HG03432 (cell line): ENCODE results near the gene ZNF256.

Experiments used
- ATAC-seq: cut with Tn5 transposase; IDR thresholded peaks from one replicate; pipeline ENCODE4 v1.9.1; 2021; ENCODE audit warnings: mild to moderate bottlenecking, moderate library complexity; ENCODE audit not compliant: unreplicated experiment

ZNF256 gene

DNA sequence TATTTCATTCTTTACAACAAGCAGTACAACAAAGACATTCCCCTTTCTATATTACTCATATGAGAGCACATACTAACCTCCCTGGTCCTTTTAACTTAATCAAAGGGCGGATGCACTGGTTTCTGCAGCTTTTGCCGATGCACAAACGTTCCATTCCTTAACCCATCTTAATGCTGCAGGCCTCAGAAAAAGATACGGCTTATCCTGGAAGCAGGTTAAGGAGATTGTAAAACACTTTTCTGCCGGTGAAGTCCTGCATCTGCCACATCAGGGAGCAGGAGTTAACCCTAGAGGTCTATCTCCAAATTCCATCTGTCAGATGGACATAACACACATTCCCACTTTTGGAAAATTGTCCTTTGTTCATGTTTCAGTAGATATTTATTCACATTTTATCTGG, 47.2 kb downstream of the ZNF256 start:
- ATAC-seq = no peak
